Activated CD8-positive, alpha-beta memory T cell treated with anti-CD3 and anti-CD28 coated beads for 48 hours (primary cell): ENCODE results near the gene VANGL2.

Experiments
- DNase-seq, 3 experiments: peaks; one replicate each; pipeline ENCODE4 v3.0.0-alpha.2; 2020; ENCODE audit warnings: low read depth in 2 of 3, low spot score in 2 of 3

VANGL2 gene

GRCh38 chr1:160427625-160428024, 27.3 kb downstream of the VANGL2 start:
- no peak for DNase-seq

- DNase-seq, result no peak
Observed at GRCh38 chr1:160428053-160428452, 27.7 kb downstream of the VANGL2 start.

GRCh38 chr1:160428655-160429054, 28.3 kb downstream of the VANGL2 start:
- DNase-seq, result no peak

GRCh38 chr1:160429125-160429561, 28.8 kb downstream of the VANGL2 start:
- DNase-seq, result no peak

DNA sequence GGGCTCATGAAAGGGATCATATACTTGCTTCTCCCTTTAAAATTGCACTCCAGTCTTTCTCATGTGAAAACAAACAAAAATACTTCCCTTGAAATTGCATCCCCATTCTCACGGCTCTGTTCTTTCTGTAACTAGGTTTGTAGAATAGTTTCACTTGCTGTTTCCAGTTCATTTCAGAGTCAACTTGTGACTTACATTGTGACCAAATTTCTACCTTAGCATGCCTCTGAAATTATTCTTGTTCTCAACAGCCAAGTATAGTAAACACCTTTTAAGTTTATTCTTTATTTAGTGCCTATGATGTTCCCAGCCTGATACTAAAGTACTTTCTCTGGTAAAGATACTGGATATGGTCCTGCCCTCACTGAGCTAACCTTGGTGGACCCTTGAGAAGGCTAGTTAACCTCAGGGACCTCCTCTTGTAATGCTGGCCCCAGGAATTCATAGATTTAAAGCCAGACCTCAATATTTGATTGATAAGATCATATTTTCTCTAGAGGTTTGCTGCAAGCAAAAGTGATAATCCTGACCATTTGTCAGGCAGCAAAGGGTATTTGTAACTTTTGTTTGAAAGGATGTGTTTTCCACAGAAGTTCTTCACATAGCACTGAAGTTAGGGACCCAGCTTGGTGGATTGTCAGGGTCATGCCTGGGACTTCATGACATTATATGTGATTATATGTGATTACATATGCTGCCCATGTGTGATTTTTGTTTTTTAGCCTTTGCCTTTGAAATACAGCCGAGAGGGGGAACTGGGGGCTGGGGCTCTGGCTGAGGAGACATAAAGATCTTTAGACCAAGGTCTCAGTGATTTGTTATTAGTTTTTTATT, 29.6 kb downstream of the VANGL2 start:
- DNase-seq, result no peak

DNA sequence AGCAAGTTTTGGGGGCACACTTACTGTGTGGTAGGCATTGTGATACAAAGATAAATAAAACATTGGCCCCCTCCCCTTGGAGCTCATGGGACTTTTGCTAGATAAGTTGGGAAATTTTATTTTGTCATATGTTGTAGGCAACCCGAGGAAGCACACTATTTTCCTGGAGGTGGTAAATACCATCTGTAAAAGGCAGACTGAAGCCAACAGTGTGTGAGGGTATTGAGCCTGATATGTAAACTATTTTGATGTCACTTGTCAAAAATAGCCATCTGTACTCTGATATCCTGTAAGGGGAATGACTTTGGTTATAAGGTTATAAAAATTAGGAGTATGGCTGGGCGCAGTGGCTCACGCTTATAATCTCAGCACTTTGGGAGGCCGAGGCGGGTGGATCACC, 30.6 kb downstream of the VANGL2 start:
- no peak for DNase-seq

DNA sequence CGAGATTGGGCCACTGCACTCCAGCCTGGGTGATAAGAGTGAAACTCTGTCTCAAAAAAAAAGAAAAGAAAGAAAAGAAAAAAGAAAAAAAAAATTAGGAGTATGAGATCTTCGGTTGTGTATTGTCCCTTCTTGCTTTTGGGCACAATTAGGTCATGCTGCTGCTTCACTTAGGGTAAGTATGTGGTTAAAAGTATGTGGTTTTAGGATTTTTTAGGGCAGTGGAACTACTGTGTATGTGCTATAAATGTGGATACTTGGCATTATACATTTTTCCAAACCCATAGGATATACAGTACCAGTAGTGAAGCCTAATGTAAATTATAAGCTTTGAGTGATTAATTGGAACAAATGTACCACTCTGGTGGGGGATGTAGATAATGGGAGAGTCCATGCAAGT, 31.2 kb downstream of the VANGL2 start:
- no peak for DNase-seq

DNA sequence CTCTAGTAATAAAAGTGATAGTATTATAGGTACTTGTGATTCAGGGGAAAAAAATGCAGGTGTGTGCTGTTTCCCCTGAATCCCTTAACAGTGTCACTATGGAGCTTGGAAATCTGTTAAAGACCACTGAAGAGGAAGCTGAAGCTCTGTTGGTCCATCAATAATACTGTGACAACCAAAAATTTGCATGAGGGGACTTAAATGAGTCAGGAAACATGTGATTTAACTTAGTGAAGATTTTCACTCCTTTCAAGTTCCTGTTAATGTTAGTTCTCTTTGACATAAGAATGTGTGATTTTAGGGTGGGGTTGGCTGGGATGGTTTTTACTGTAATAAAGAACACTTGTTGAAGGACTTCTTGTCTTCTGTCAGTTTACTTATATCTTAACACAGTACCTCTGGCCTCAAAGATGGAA, 32.0 kb downstream of the VANGL2 start:
- no peak for DNase-seq

- DNase-seq, result no peak
Observed at GRCh38 chr1:160436966-160437365, 36.6 kb downstream of the VANGL2 start.

DNA sequence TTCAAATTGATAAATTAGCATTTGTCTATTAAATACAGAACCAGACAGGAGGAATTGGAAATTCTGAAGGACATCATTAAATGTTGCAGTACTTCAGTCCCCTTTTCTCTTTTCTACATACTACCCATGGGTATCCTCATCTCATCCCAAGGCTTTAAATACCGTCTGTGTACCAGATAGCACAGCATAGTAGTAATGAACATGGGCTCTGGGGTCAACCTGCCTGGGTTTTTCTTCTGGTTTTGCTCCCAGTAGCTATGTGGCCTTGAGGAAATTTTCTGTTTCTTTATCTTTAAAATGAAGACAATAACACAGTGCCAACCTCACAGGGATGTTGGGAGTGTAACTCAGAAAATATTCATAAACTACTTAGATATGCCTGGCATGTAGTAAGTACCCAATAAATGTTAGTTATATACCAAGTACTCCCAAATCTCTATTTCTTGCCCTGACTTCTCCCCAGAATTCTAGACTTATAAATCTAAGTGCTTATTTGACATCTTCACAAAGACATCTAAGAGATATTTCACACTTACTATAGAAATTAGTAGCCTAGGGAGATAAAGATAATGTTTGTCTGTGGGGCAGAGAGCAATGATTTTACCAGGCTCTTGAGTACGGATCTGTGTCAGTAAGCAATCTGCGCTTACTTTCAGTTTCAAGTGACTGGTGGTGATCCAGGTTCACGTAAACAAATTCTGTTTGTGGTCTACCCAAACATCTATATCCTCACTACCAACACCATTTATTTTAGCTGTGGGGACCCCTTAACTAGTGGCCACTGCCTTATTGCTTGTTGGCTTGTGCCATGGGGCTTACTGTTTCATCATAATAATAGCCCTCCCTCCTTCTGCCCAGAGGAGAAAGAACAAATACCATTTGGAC, 37.3 kb downstream of the VANGL2 start:
- DNase-seq, result no peak

DNA sequence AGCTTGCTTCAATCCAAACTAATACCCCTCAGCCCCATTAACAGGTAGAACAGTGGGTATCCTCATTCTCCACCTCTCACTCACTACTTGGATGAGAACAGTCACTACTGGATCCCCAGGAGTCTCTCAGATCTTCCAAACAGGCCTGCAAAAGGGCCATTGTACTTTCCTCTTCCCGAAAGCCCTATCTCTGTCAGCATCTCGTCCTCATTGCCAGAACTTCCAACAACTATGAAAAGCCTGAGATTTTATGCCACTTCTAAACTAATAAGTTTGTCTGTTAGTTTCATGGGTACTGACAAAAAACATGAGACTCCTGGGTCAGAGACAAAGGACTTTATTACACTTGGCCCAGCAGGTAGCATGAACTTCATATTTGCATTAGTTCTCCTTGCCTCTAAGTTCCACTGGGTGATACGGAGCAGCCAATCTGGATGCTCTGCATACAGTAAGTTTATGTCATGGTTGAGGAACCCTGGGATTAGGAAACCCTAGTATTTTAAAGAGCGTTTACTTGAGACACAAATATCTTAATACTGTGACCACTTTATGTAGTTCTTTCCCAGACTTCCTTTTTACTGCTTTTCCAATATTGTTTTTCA, 38.1 kb downstream of the VANGL2 start:
- no peak for DNase-seq

DNA sequence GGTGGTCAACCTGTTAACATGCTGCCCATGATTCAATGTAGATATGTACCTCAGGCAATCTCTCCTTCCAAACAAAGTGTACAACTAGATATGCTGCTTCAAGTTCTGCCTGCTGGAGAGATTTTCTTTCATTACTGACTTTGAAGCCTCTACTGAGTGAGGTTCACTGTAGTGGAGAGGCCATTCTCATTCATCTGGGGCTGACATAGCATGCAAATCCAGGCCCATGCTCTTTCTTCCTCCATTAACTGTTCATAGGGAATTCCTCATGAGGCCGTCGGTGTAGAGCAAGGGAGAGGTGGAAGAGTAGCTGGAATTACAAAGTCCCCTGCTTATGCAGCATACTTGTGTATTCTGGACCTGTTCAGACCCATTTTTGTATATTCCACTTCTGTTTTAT, 38.6 kb downstream of the VANGL2 start:
- DNase-seq, result no peak

DNA sequence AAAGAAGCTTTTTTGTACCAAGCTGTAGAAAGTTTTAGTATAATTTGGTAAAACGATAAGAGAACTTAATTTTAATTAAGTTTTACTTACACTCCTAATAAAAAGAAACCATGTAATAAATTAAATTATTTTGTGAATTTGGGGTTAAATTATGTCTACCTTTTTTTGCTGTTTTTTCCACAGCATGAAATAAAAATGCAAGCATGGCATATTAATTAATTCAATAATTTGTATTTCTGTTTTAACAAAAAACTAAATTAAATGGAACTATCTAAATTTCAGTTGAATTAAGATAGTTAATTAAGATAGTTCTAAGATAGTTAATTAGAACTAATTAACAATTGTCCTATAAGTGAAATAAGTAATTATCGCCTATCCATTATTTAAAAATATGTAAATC, 39.4 kb downstream of the VANGL2 start:
- no peak for DNase-seq

DNA sequence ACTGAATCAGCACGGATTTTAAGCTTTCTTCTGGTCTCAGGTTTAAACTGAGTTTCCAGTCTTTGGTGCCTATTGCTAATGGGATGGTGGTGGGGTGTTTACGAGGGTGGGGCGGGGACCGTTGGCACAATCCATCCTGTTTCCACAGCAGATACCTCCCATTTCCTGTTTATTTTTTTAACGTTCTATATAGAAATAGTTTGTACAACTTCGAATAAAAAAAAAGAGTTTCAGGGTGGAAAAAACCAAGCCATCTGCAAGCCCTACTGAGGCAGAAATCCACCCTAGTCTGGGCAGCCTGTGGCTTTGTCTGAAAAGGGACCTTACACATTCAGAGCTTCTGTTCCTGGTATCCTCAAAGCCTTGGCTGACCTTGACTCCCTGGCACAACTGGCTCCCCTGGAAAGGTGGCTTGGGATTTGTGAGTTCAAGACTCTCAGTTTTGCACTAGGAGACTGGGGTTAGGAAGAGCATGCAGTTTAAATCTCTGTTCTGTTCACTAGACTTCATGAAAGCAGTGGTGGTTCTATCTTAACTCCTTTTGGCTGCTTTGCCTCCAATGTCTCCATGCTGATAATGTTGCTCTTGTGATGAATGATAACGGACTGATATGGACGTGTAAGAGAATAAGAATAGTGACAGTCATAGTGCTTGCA, 46.7 kb downstream of the VANGL2 start:
- no peak for DNase-seq

DNA sequence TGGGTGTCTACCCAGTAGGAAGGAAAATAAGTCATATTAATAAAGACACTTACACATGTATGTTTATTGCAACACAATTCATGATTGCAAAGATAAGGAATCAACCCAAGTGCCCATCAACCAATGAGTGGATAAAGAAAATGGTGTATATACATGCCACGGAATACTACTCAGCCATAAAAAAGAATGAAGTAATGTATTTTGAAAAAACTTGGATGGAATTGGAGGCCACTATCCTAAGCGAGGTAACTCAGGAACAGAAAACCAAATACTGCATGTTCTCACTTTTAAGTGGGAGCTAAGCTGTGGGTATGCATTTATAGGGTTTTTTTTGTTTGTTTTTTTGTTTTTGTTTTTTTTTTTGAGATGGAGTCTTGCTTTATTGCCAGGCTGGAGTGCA, 49.1 kb downstream of the VANGL2 start:
- DNase-seq, result no peak

- no peak for DNase-seq
Observed at GRCh38 chr1:160451119-160451858, 50.9 kb downstream of the VANGL2 start.

DNA sequence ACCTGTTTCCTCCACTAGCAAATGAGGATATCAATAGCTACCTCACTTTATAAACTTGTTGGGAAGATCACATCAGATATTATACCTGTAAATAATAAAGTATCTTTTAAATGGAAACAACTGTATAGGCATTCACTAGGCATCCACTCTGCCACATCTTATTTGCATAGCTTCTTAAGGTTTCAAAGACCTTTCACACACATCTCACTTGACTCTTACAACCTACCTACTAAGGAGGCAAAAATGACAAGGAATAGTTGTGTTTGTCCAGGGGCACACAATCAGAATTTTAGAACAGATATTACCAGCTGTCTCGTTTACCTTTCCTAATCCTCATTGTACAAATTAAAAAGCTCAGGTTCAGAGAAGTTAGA, 51.5 kb downstream of the VANGL2 start:
- no peak for DNase-seq

DNA sequence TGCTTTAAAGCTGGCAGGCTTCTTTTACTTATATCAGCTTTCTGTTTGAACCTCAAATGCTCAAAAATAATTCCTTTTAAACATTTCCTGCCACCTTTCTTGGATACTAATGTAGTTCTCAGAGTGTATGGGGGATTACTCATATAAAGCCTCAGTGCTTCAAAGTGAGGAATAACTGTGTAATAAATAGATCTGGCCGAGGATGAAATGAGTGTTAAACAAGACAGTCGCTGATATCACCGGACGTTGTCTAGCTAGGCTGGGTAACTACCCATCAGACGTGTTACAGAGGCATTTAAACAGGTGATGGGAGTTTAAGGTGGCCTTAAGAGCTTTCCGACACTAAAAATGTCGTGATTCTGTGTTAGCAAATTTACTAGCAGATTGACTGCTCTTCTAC, 53.1 kb downstream of the VANGL2 start:
- no peak for DNase-seq

DNA sequence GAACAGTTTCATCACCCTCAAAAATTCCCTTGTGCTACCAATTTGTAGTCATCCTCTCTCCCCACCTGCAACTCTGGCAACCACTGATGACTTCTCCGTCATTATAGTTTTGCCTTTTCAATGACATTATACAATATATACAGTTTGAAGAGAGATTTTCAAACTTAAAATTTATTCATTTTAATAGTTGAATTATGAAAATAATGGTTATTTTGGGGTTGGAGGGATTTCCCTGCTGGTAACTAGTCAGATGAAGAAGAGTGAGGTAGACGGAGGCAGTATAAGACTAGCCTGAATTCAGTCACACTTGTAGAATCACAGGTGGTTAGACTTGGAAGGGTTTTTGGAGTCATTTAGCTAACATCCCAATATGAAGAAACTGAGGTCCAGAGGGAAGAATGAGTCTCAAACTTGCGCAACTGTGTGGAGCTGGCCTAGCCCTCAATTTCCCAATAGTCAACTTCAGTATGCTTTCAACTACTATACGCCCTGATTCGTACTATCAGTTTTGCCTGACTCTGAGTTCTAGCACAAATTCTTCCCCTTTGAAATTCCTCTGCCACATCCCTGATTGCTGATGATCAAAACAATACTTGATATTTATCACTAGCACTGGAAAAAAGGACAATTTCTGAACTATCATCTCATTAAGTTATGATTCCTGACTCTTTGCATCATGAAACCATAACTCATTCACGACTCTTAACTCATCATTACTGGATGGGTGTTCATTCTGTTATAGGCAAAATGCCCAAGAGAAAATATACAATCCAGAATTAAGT, 54.2 kb downstream of the VANGL2 start:
- no peak for DNase-seq

- no peak for DNase-seq
Observed at GRCh38 chr1:160455153-160455517, 54.8 kb downstream of the VANGL2 start.
